Mucosa of rectum (tissue), 2 donors: ENCODE measurements around the gene PCYT1A.

Experiments used
- H3K27ac ChIP-seq, 2 donors: one replicate each; pipeline ENCODE4 v1.7.0; 2013; ENCODE audit warnings: inconsistent platforms in 2 of 2, low read depth in 2 of 2, low read length in 2 of 2
- H3K27me3 ChIP-seq, 2 donors: one replicate each; pipeline ENCODE4 v1.7.0; 2013; ENCODE audit warnings: low read length in 2 of 2; ENCODE audit not compliant: control insufficient read depth in 2 of 2, insufficient read depth in 2 of 2
- H3K36me3 ChIP-seq, 2 donors: one replicate each; pipeline ENCODE4 v1.7.0; 2013; ENCODE audit warnings: low read length in 2 of 2; ENCODE audit not compliant: control insufficient read depth in 2 of 2, insufficient read depth in 2 of 2
- H3K4me1 ChIP-seq, 2 donors: one replicate each; pipeline ENCODE4 v1.7.0; 2013; ENCODE audit warnings: low read length in 2 of 2, mild to moderate bottlenecking in 1 of 2; ENCODE audit not compliant: control insufficient read depth in 2 of 2, insufficient read depth in 2 of 2
- H3K4me3 ChIP-seq, 2 donors: one replicate each; pipeline ENCODE4 v1.7.0; 2013; ENCODE audit warnings: low read length in 2 of 2
- H3K9ac ChIP-seq, 2 donors: one replicate each; pipeline ENCODE4 v1.7.0; 2013; ENCODE audit warnings: low read length in 2 of 2, low read depth in 1 of 2, mild to moderate bottlenecking in 1 of 2
- H3K9me3 ChIP-seq, 2 donors: one replicate each; pipeline ENCODE4 v1.7.0; 2013; ENCODE audit warnings: low read length in 2 of 2; ENCODE audit not compliant: control insufficient read depth in 2 of 2
- donor health status: healthy.
- donor health status: Normal muscosa, but diverticular disease.

Gene PCYT1A

DNA sequence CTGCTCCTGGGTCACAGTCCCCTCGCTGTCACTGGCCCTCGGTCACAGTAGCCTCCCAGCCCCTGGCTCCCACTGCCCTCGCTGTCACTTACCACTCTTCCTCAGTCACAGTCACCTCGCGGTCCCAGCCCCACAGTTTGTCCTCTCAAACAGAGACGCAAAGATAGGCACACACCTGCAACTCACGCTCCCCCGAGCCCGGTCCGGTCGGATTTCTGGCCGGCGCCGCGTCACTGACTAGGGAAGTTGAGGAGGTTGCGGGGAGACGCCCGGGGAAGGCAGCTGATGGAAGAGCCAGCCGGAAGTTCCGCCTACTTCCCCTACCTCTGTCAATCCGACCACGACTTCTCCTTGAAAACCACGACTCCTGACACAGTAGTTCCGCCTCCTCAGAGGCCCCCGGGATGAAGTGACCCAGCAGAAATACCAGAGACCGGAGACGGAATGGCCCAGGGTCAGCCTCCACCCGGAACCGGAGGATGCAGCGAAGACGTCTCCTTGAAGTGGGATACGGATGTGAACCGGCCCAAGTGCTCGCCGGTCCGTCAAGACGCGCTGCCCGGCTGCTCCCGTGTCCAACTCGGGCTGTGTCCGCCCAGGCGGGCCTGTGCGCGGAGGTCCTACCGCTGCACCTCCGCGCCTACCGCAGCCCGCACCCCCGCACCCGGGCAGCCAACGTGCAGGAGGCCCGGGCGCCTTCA is at the start of gene PCYT1A:
Gene PCYT1A, minus strand, starts transcription at position 287 of the 701 bp plus-strand sequence. CDS start 17,195 bp downstream, outside the sequence.
- H3K9ac ChIP-seq = peak within 1 kb of the TSS; percentile 98
- peak within 1 kb of the TSS; percentile 94 to 97 for H3K27ac ChIP-seq
- no peaks in the 10 kb centered on the region for H3K9me3 ChIP-seq
- no peaks in the 10 kb centered on the region for H3K36me3 ChIP-seq
- no peaks in the 10 kb centered on the region for H3K27me3 ChIP-seq
- peak within 1 kb of the TSS; percentile 75 to 99 for H3K4me3 ChIP-seq
- peaks cover 0 to 11% of the 10 kb centered on the region in 2 donors for H3K4me1 ChIP-seq

GRCh38 chr3:196336319-196337145 is 49.0 kb upstream of the PCYT1A start:
- H3K4me3 ChIP-seq = no peak overlapping the region
- H3K36me3 ChIP-seq = no peaks in the 10 kb centered on the region
- H3K27me3 ChIP-seq = peaks cover 3% of the 10 kb centered on the region in 2 donors
- no peak overlapping the region for H3K9ac ChIP-seq
- H3K9me3 ChIP-seq = no peaks in the 10 kb centered on the region
- no peaks in the 10 kb centered on the region for H3K4me1 ChIP-seq
- H3K27ac ChIP-seq = no peak overlapping the region

GRCh38 chr3:196335503-196335948 is 48.0 kb upstream of the PCYT1A start:
- Histone ChIP-seq H3K9me3 (no peaks in the 10 kb centered on the region), H3K27ac (no peak overlapping the region), H3K4me3 (no peak overlapping the region), H3K4me1 (no peaks in the 10 kb centered on the region), H3K36me3 (no peaks in the 10 kb centered on the region), H3K9ac (no peak overlapping the region), H3K27me3 (peaks cover 3% of the 10 kb centered on the region in 2 donors)

GRCh38 chr3:196334982-196335381 is 47.5 kb upstream of the PCYT1A start:
- peaks cover 3% of the 10 kb centered on the region in 2 donors for H3K27me3 ChIP-seq
- no peak overlapping the region for H3K27ac ChIP-seq

DNA sequence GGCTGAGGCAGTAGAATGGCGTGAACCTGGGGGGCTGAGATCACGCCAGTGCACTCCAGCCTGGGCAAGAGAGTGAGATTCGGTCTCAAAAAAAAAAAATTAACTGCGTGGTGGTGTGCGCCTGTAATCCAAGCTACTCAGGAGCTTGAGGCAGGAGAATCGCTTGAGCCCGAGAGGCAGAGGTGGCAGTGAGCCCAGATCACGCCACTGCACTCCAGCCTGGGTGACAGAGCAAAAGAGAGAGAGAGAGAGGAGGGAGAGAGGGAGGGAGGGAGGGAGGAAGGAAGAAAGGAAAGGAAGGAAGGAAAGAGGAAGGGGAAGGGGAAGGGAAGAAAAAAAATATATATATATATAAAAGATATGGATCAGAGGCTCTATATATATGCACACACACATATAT is 44.6 kb upstream of the PCYT1A start:
- Histone ChIP-seq H3K4me1 (no peaks in the 10 kb centered on the region), H3K27me3 (peaks cover 0 to 8% of the 10 kb centered on the region in 2 donors), H3K4me3 (no peak overlapping the region), H3K27ac (no peak overlapping the region), H3K9ac (no peak overlapping the region), H3K36me3 (no peaks in the 10 kb centered on the region), H3K9me3 (no peaks in the 10 kb centered on the region)

More at GRCh38 chr3:196334982-196335381, 47.5 kb upstream of the PCYT1A start:
- Histone ChIP-seq H3K9me3 (no peaks in the 10 kb centered on the region), H3K4me3 (no peak overlapping the region), H3K36me3 (no peaks in the 10 kb centered on the region), H3K9ac (no peak overlapping the region), H3K4me1 (no peaks in the 10 kb centered on the region)

DNA sequence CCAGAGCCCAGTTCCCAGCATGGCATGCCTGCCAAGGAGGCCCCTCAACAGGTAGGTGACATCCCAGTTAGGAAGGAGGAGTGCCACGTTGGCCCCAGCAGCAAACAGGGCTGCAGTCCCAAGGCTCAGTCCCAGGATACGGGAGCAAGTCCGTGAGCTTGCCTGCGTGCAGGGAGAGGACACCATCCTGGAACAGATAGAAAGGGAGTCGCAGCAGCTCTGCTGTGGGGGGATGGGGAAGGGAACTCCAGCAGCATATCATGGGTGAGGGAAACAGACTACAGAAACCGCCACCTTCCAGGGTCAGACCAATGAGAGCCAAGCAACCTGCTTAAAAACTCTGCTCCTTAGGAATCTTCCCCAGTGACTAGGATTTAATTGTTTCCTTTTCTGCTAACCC is 39.9 kb upstream of the PCYT1A start:
- Histone ChIP-seq H3K27me3 (peaks cover 0 to 5% of the 10 kb centered on the region in 2 donors), H3K4me1 (no peaks in the 10 kb centered on the region), H3K36me3 (no peaks in the 10 kb centered on the region), H3K9ac (no peak overlapping the region), H3K4me3 (no peak overlapping the region), H3K9me3 (no peaks in the 10 kb centered on the region), H3K27ac (no peak overlapping the region)

- H3K4me1 ChIP-seq = no peaks in the 10 kb centered on the region
These were observed 39.4 kb upstream of the PCYT1A start for GRCh38 chr3:196326936-196327335.

DNA sequence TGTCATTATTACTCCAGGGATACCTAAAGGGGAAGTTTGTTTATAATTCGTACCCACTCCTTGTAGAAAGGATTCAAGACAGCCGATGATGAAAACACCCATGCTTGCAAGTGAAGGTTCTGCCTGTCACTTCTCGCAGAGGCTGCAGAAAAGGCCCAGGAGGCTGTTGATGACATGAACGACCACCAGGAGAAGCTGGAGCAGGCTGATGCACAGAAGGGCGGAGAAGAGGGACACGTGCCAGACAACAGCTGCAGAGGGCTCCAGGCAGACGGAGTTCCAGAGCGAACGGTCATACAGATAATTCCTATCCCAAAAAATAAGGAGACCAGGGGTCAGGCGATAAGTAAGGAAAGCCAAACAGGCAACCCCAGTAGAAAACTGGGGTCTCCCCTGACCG is 36.2 kb upstream of the PCYT1A start:
- H3K36me3 ChIP-seq = no peaks in the 10 kb centered on the region
- H3K4me3 ChIP-seq = no peak overlapping the region
- no peak overlapping the region for H3K27ac ChIP-seq
- no peak overlapping the region for H3K9ac ChIP-seq
- peaks cover 0 to 5% of the 10 kb centered on the region in 2 donors for H3K27me3 ChIP-seq
- no peaks in the 10 kb centered on the region for H3K9me3 ChIP-seq
- no peaks in the 10 kb centered on the region for H3K4me1 ChIP-seq

More at GRCh38 chr3:196326936-196327335, 39.4 kb upstream of the PCYT1A start:
- Histone ChIP-seq H3K9me3 (no peaks in the 10 kb centered on the region), H3K27ac (no peak overlapping the region), H3K27me3 (peaks cover 0 to 5% of the 10 kb centered on the region in 2 donors), H3K9ac (no peak overlapping the region), H3K4me3 (no peak overlapping the region), H3K36me3 (no peaks in the 10 kb centered on the region)

DNA sequence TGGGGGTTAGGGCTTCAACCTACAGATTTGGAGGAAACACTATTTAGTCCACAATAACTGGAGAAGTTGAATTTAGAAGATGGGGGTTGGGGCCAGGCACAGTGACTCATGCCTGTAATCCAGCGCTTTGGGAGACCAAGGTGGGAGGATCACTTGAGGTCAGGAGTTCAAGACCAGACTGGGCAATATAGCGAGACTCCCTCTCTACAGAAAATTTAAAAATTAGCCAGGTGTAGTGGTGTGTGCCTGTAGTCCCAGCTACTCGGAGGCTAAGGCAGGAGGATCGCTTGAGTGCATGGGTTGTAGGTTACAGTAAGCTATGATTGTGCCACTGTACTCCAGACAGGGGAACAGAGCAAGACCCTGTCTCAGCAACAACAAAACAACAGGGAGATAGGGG is 35.5 kb upstream of the PCYT1A start:
- no peaks in the 10 kb centered on the region for H3K9me3 ChIP-seq
- H3K27me3 ChIP-seq = peaks cover 0 to 5% of the 10 kb centered on the region in 2 donors
- no peak overlapping the region for H3K9ac ChIP-seq
- no peaks in the 10 kb centered on the region for H3K36me3 ChIP-seq
- no peak overlapping the region for H3K4me3 ChIP-seq
- H3K27ac ChIP-seq = no peak overlapping the region
- no peaks in the 10 kb centered on the region for H3K4me1 ChIP-seq

- H3K27me3 ChIP-seq = no peaks in the 10 kb centered on the region
- no peak overlapping the region for H3K9ac ChIP-seq
- no peaks in the 10 kb centered on the region for H3K4me1 ChIP-seq
- no peaks in the 10 kb centered on the region for H3K9me3 ChIP-seq
- H3K36me3 ChIP-seq = no peaks in the 10 kb centered on the region
- H3K27ac ChIP-seq = no peak overlapping the region
- no peak overlapping the region for H3K4me3 ChIP-seq
These were observed 33.6 kb upstream of the PCYT1A start for GRCh38 chr3:196321162-196321561.
